ENCODE measurements around the gene TIFAB. TPM values are rescaled to one million over a fixed set of nuclear protein-coding genes. Genes with fewer than 3 reads are reported as not detected.

Gene TIFAB
- total and polyA plus RNA-seq, 2 experiments from 2014 or later, result not detected

DNA sequence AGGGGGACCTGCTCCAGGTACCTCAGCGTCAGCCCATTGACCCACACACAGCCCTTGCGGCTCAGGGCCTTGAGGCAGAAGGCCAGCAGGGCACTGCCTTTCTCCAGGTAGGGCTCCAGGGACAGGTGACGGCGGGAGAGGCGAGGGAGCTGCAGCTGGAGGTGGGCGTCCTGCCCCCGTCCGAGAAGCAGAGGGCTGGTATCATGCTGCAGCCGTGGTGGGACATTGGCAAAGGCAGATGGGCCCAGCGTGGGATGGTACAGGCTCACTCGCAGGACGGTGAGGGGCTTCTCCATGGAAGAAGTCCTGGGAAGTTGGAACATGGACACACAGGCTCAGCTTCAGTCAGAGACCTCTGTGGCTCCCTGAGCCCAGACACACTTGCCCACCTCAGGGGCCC lies 2.5 kb downstream of the TIFAB start:
- Histone ChIP-seq H3K4me1 (ENCODE audit: insufficient read depth) (no peaks in the 10 kb centered on the region), H3K4me2 (no peak overlapping the region), H3K27ac (ENCODE audit: low read depth) (no peak overlapping the region), H3K9me2 (ENCODE audit: insufficient read depth) (no peaks in the 10 kb centered on the region), H3K4me3 (no peak overlapping the region), H2AFZ (no peak overlapping the region), H4K20me1 (replicated peaks; ENCODE audit: insufficient read depth) (no peaks in the 10 kb centered on the region), H3K79me2 (replicated peaks; ENCODE audit: insufficient read depth) (no peaks in the 10 kb centered on the region), H3K36me3 (ENCODE audit: insufficient read depth) (no peaks in the 10 kb centered on the region), H3K27me3 (ENCODE audit: insufficient read depth) (no peaks in the 10 kb centered on the region), H3F3A (replicated peaks; ENCODE audit: low read depth) (no peaks in the 10 kb centered on the region)
- no peak overlapping the region for H3K27ac Mint-ChIP-seq
- no peaks in the 10 kb centered on the region for H3K36me3 Mint-ChIP-seq (ENCODE audit: low read depth)
- no peak for TF ChIP-seq ZNF114 (CRISPR knock-in tag; IDR thresholded peaks at IDR 0.05)
- TF ChIP-seq, protein P1, sequence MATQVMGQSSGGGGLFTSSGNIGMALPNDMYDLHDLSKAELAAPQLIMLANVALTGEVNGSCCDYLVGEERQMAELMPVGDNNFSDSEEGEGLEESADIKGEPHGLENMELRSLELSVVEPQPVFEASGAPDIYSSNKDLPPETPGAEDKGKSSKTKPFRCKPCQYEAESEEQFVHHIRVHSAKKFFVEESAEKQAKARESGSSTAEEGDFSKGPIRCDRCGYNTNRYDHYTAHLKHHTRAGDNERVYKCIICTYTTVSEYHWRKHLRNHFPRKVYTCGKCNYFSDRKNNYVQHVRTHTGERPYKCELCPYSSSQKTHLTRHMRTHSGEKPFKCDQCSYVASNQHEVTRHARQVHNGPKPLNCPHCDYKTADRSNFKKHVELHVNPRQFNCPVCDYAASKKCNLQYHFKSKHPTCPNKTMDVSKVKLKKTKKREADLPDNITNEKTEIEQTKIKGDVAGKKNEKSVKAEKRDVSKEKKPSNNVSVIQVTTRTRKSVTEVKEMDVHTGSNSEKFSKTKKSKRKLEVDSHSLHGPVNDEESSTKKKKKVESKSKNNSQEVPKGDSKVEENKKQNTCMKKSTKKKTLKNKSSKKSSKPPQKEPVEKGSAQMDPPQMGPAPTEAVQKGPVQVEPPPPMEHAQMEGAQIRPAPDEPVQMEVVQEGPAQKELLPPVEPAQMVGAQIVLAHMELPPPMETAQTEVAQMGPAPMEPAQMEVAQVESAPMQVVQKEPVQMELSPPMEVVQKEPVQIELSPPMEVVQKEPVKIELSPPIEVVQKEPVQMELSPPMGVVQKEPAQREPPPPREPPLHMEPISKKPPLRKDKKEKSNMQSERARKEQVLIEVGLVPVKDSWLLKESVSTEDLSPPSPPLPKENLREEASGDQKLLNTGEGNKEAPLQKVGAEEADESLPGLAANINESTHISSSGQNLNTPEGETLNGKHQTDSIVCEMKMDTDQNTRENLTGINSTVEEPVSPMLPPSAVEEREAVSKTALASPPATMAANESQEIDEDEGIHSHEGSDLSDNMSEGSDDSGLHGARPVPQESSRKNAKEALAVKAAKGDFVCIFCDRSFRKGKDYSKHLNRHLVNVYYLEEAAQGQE (IDR thresholded peaks at IDR 0.05; ENCODE audit: unreplicated experiment), result no peak
- no peak for TF ChIP-seq STAT1 (IDR thresholded peaks at IDR 0.05; ENCODE audit: unreplicated experiment)
- TF ChIP-seq ZNF331 (CRISPR knock-in tag; IDR thresholded peaks at IDR 0.05; ENCODE audit: low read depth), result no peak
- TF ChIP-seq CREB1 (CRISPR knock-in tag; IDR thresholded peaks at IDR 0.05; ENCODE audit: low read depth), result no peak
- TF ChIP-seq ZNF462 (CRISPR knock-in tag; IDR thresholded peaks at IDR 0.05), result no peak
- TF ChIP-seq EZH2 (IDR thresholded peaks at IDR 0.05; ENCODE audit: low read depth, unreplicated experiment), result no peak
- no peak for TF ChIP-seq EZH2phosphoT487 (IDR thresholded peaks at IDR 0.05; ENCODE audit: unreplicated experiment)
- no peak for TF ChIP-seq ETS1 (IDR thresholded peaks at IDR 0.05)
- no peak for TF ChIP-seq NANOG (IDR thresholded peaks at IDR 0.05; ENCODE audit: borderline replicate concordance)
- TF ChIP-seq JUNB (IDR thresholded peaks at IDR 0.05; ENCODE audit: unreplicated experiment), result no peak
- no peak for TF ChIP-seq POLR2AphosphoS5 (IDR thresholded peaks at IDR 0.05; ENCODE audit: low read depth)
- TF ChIP-seq, protein P2, sequence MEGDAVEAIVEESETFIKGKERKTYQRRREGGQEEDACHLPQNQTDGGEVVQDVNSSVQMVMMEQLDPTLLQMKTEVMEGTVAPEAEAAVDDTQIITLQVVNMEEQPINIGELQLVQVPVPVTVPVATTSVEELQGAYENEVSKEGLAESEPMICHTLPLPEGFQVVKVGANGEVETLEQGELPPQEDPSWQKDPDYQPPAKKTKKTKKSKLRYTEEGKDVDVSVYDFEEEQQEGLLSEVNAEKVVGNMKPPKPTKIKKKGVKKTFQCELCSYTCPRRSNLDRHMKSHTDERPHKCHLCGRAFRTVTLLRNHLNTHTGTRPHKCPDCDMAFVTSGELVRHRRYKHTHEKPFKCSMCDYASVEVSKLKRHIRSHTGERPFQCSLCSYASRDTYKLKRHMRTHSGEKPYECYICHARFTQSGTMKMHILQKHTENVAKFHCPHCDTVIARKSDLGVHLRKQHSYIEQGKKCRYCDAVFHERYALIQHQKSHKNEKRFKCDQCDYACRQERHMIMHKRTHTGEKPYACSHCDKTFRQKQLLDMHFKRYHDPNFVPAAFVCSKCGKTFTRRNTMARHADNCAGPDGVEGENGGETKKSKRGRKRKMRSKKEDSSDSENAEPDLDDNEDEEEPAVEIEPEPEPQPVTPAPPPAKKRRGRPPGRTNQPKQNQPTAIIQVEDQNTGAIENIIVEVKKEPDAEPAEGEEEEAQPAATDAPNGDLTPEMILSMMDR (conservative IDR thresholded peaks at IDR 0.05; ENCODE audit: low read depth in 2 of 2), result no peak
- ATAC-seq (no peak), DNase-seq (ENCODE audit: low spot score) (no peak)
- H3K9me3 Mint-ChIP-seq, result 0 out of 3 replicates have a peak, but pooled peaks cover 3% of the 10 kb centered on the region
- peaks cover 6% of the 10 kb centered on the region; the same call in 2 of the 3 replicates for H3K4me1 Mint-ChIP-seq
- peaks cover 5% of the 10 kb centered on the region for H3K27me3 Mint-ChIP-seq (ENCODE audit: insufficient read depth, low read depth, poor library complexity)
- H3K4me3 Mint-ChIP-seq, result no peak overlapping the region

Measured in GM23338 (cell line).